B cell (primary cell): Measurements from ENCODE around the gene PTPN14. TPM values are rescaled to one million over a fixed set of nuclear protein-coding genes. Genes with fewer than 3 reads are reported as not detected.

Experiments used
- ATAC-seq: fragments of 200-7000 bp; cut with Tn5 transposase; one replicate; pipeline ENCODE4 v1.10.0; 2021; ENCODE audit warnings: low read depth, mild to moderate bottlenecking, moderate number of reproducible peaks, moderate library complexity
- CTCF ChIA-PET: fragments of 350-600 bp; sonication (Branson Sonifier 250); formaldehyde crosslinking; loops from one replicate; lab custom pipeline; 2021; ENCODE audit warnings: antibody characterized with exemption, inconsistent platforms; lab: Charles Lee
- POLR2A ChIA-PET: fragments of 350-600 bp; sonication (Branson Sonifier 250); formaldehyde crosslinking; loops from one replicate; lab custom pipeline; 2021; ENCODE audit warnings: antibody characterized with exemption; lab: Charles Lee
- DNase-seq: peaks from one replicate; pipeline ENCODE4 v3.0.0; 2013
- H2AFZ ChIP-seq: 2 replicates; pipeline ENCODE4 v1.6.1; 2012; ENCODE audit warnings: mild to moderate bottlenecking, low read depth, low read length; ENCODE audit not compliant: insufficient read depth, poor library complexity, severe bottlenecking
- H3K27ac ChIP-seq, 2 donors: 1 replicate in 1 of 2; 2 replicates in 1 of 2; pipeline ENCODE4 v1.5.1; 2012 to 2013; ENCODE audit warnings: low read length in 2 of 2, mild to moderate bottlenecking in 2 of 2, moderate library complexity in 1 of 2
- H3K27me3 ChIP-seq, 4 experiments: fragments of 200-600 bp in 1 of 4; sonication (generic) in 1 of 4; replicated peaks in 1 of 4; 1 replicate in 2 of 4; 2 replicates in 2 of 4; pipeline versions ENCODE4 v1.6.1 to v1.7.0; 2013 to 2016; ENCODE audit warnings: low read length in 3 of 4, mild to moderate bottlenecking in 2 of 4, mixed read lengths in 1 of 4, moderate library complexity in 1 of 4; ENCODE audit not compliant: insufficient read depth in 4 of 4, control insufficient read depth in 3 of 4; ENCODE audit errors: control extremely low read depth in 1 of 4
- H3K36me3 ChIP-seq, 2 experiments: replicated peaks in 1 of 2; 1 replicate in 1 of 2; 2 replicates in 1 of 2; pipeline versions ENCODE4 v1.6.1 to v1.7.1; 2013; ENCODE audit warnings: low read length in 1 of 2; ENCODE audit not compliant: insufficient read depth in 2 of 2, control insufficient read depth in 1 of 2; ENCODE audit errors: control extremely low read depth in 1 of 2, extremely low read depth in 1 of 2
- H3K4me1 ChIP-seq, 2 donors: fragments of 200-600 bp in 1 of 2; sonication (generic) in 1 of 2; 1 replicate in 1 of 2; 2 replicates in 1 of 2; pipeline versions ENCODE4 v1.5.1 to v1.6.1; 2013 to 2017; ENCODE audit warnings: low read length in 2 of 2; ENCODE audit not compliant: control insufficient read depth in 2 of 2, insufficient read depth in 2 of 2
- H3K4me2 ChIP-seq: replicated peaks from 2 replicates; pipeline ENCODE3; 2012; ENCODE audit warnings: mild to moderate bottlenecking, low read depth, low read length; ENCODE audit not compliant: poor library complexity, severe bottlenecking
- H3K4me3 ChIP-seq, 5 experiments: fragments of 200-600 bp in 1 of 5; sonication (generic) in 1 of 5; 1 replicate in 3 of 5; 2 replicates in 2 of 5; pipeline versions ENCODE4 v1.5.1 to v1.7.0; 2011 to 2016; ENCODE audit warnings: low read length in 4 of 5, mild to moderate bottlenecking in 4 of 5, low read depth in 2 of 5, control low read depth in 1 of 5, moderate library complexity in 1 of 5; ENCODE audit not compliant: insufficient read depth in 1 of 5; ENCODE audit errors: control extremely low read depth in 1 of 5, extremely low read depth in 1 of 5
- H3K79me2 ChIP-seq: fragments of 200-600 bp; sonication (generic); one replicate; pipeline ENCODE4 v1.6.0; 2016; ENCODE audit warnings: low read length; ENCODE audit not compliant: control insufficient read depth, insufficient read depth
- H3K9ac ChIP-seq: fragments of 200-600 bp; sonication (generic); 2 replicates; pipeline ENCODE4 v1.6.1; 2017; ENCODE audit warnings: mild to moderate bottlenecking, low read length, moderate library complexity
- H3K9me3 ChIP-seq, 3 donors: one replicate each; pipeline versions ENCODE4 v1.6.1 to v1.7.1; 2013; ENCODE audit warnings: low read length in 2 of 3; ENCODE audit not compliant: control insufficient read depth in 2 of 3, insufficient read depth in 1 of 3; ENCODE audit errors: control extremely low read depth in 1 of 3
- H4K20me1 ChIP-seq: 2 replicates; pipeline ENCODE4 v1.6.0; 2012; ENCODE audit warnings: mild to moderate bottlenecking, low read length; ENCODE audit not compliant: insufficient read depth, control insufficient read depth, poor library complexity, severe bottlenecking
- H3K27ac Mint-ChIP-seq: one replicate; pipeline ENCODE4 v1.8.0; 2021; ENCODE audit warnings: mixed read lengths
- H3K27me3 Mint-ChIP-seq: one replicate; pipeline ENCODE4 v1.8.0; 2021; ENCODE audit warnings: mixed read lengths
- H3K4me1 Mint-ChIP-seq: one replicate; pipeline ENCODE4 v1.8.0; 2021; ENCODE audit warnings: mixed read lengths
- H3K4me3 Mint-ChIP-seq: one replicate; pipeline ENCODE4 v1.8.0; 2021; ENCODE audit warnings: mixed read lengths
- H3K9me3 Mint-ChIP-seq: one replicate; pipeline ENCODE4 v1.8.0; 2022; ENCODE audit warnings: mixed read lengths; ENCODE audit not compliant: insufficient read depth
- EZH2 ChIP-seq: IDR thresholded peaks from 2 replicates; pipeline ENCODE4 v1.6.1; 2012; ENCODE audit warnings: borderline replicate concordance, low read depth, mild to moderate bottlenecking, moderate library complexity, low read length; ENCODE audit not compliant: insufficient read depth, poor library complexity, severe bottlenecking
- WGBS: methylation state at CpG from one replicate; pipeline ENCODE4 v1.1.5; 2013; ENCODE audit warnings: missing lambda C conversion rate; ENCODE audit not compliant: insufficient coverage; 5-methylcytosine and 5-hydroxymethylcytosine counted together
- intact Hi-C: fragments of 100-400 bp; cut with micrococcal nuclease; formaldehyde crosslinking; loops from one replicate; pipeline ENCODE4 v1.10.0; 2022
- polyA plus RNA-seq: library from polyadenylated mRNA; depleted of rRNA; stranded (reverse); fragments of >200 nt; gene quantifications from 2 replicates; pipeline ENCODE4 v1.2.3, GENCODE V29; 2012
- total RNA-seq, 2 donors: library from RNA; stranded (reverse); fragments of 120-200 nt in 1 of 2; gene quantifications; 1 replicate in 1 of 2; 2 replicates in 1 of 2; pipeline versions ENCODE4 v1.2.3 to v1.2.4, GENCODE V29; 2013 to 2022
- TF ChIP-seq, protein P1 (sequence below): fragments of 200-600 bp; IDR thresholded peaks from one replicate; pipeline ENCODE4 v1.8.0; 2022; ENCODE audit warnings: antibody characterized with exemption, mild to moderate bottlenecking

The PTPN14 gene
- total and polyA plus RNA-seq, 2 donors (not counting 1 experiment from before 2014, with no cell fraction given), result under 0.01 TPM; not detected in 1

DNA sequence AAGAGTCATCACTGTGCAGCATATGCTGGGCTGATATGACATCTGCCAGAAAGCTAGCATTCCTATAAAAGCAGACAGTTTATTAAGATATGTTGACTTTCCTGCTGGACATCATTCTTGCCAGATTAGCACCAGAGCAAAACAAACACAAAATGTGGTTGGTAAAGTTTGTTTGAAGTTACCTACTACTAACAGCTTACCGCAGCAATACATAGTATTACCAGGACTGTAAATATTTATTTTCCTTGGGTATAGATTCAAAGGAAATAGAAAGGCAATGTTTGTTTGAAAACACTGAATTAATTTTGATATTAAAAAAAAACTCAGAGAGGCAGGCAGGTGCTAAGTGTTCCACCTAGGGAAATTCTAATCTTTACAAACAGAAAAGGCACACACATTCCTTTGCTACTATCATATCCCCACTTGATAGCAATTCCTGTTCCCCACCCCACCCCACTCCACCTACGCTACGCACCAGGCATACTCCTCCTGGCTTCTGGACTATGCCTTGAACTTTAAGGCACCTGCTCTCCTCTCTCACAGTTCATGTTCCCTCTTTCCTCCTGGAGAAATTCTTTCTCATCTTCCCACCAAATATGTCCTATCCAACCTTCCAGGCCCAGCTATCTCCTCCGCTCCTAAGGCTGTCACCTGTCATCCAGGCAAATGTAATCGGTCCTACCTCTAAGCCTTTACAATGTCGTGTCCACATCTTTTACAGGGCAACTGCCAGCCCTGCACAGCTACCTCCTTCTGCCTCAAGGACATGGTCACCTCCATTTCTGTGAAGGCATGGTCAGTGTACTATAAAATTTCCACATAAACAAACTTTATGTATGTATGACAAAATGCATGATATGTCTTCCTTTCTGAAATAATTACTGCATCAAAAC is 34.7 kb downstream of the PTPN14 start:
- no peak for ATAC-seq
- no peak overlapping the region for H3K4me2 ChIP-seq
- TF ChIP-seq, protein P1, sequence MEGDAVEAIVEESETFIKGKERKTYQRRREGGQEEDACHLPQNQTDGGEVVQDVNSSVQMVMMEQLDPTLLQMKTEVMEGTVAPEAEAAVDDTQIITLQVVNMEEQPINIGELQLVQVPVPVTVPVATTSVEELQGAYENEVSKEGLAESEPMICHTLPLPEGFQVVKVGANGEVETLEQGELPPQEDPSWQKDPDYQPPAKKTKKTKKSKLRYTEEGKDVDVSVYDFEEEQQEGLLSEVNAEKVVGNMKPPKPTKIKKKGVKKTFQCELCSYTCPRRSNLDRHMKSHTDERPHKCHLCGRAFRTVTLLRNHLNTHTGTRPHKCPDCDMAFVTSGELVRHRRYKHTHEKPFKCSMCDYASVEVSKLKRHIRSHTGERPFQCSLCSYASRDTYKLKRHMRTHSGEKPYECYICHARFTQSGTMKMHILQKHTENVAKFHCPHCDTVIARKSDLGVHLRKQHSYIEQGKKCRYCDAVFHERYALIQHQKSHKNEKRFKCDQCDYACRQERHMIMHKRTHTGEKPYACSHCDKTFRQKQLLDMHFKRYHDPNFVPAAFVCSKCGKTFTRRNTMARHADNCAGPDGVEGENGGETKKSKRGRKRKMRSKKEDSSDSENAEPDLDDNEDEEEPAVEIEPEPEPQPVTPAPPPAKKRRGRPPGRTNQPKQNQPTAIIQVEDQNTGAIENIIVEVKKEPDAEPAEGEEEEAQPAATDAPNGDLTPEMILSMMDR, result no peak
- TF ChIP-seq EZH2, result no peak

More for the DNA sequence above, 34.7 kb downstream of the PTPN14 start:
- Histone ChIP-seq H3K27ac (no peak overlapping the region), H3K9ac (no peak overlapping the region), H2AFZ (no peak overlapping the region), H3K4me3 (no peak overlapping the region), H4K20me1 (no peaks in the 10 kb centered on the region), H3K9me3 (no peaks in the 10 kb centered on the region), H3K27me3 (no peaks in the 10 kb centered on the region), H3K79me2 (no peaks in the 10 kb centered on the region), H3K36me3 (no peaks in the 10 kb centered on the region), H3K4me1 (no peaks in the 10 kb centered on the region)
- Mint-ChIP-seq H3K4me3 (no peak overlapping the region), H3K27me3 (peaks cover 9% of the 10 kb centered on the region), H3K4me1 (no peaks in the 10 kb centered on the region), H3K9me3 (no peaks in the 10 kb centered on the region), H3K27ac (no peak overlapping the region)
- POLR2A ChIA-PET, result no interaction called here
- WGBS, result 100% methylated on average over 5 of the region's 6 CpGs
- intact Hi-C loops, result no loop called here
- DNase-seq, result no peak
- CTCF ChIA-PET, result no interaction called here
